OCI-LY3 (cell line): ENCODE data around the gene PDE3A.

Experiments used
- H2AFZ ChIP-seq: fragments of 200-600, 300-600 bp; shearing (Covaris generic); 2 replicates; pipeline ENCODE4 v1.6.0; 2014; ENCODE audit warnings: antibody characterized with exemption, low read depth, low read length
- H3K27ac ChIP-seq: fragments of 200-600, 300-600 bp; sonication (generic); 2 replicates; pipeline ENCODE4 v1.5.1; 2014; ENCODE audit warnings: mild to moderate bottlenecking, low read length, moderate library complexity, mixed read lengths
- H3K27me3 ChIP-seq: fragments of 200-600, 300-600 bp; sonication (generic); 2 replicates; pipeline ENCODE4 v1.6.1; 2014; ENCODE audit warnings: low read depth, low read length, mixed read lengths
- H3K36me3 ChIP-seq: fragments of 200-600, 300-600 bp; sonication (generic); replicated peaks from 2 replicates; pipeline ENCODE3; 2014; ENCODE audit warnings: low read depth, low read length, mixed read lengths
- H3K4me1 ChIP-seq: fragments of 300-600, 200-600 bp; sonication (generic); 2 replicates; pipeline ENCODE4 v1.6.1; 2014; ENCODE audit warnings: low read length, mixed read lengths
- H3K4me2 ChIP-seq: fragments of 200-600, 300-600 bp; sonication (generic); 2 replicates; pipeline ENCODE4 v1.6.1; 2014; ENCODE audit warnings: low read length, mixed read lengths
- H3K4me3 ChIP-seq: fragments of 300-600, 200-600 bp; sonication (generic); 2 replicates; pipeline ENCODE4 v1.5.1; 2014; ENCODE audit warnings: antibody characterized with exemption, mild to moderate bottlenecking, low read length, moderate library complexity
- H3K79me2 ChIP-seq: fragments of 300-600, 200-600 bp; shearing (Covaris generic); 2 replicates; pipeline ENCODE4 v1.6.1; 2014; ENCODE audit warnings: mild to moderate bottlenecking, low read length, mixed read lengths
- H3K9ac ChIP-seq: fragments of 300-600, 200-600 bp; shearing (Covaris generic); 2 replicates; pipeline ENCODE4 v1.6.0; 2014; ENCODE audit warnings: mild to moderate bottlenecking, low read length, moderate library complexity
- H3K9me3 ChIP-seq: fragments of 200-600, 300-600 bp; shearing (Covaris generic); 2 replicates; pipeline ENCODE4 v1.6.1; 2014; ENCODE audit warnings: low read length, mixed read lengths; ENCODE audit not compliant: insufficient read depth
- H4K20me1 ChIP-seq: fragments of 200-600, 300-600 bp; sonication (generic); 2 replicates; pipeline ENCODE4 v1.6.1; 2016; ENCODE audit warnings: low read length, mixed read lengths; ENCODE audit not compliant: insufficient read depth
- EZH2phosphoT487 ChIP-seq: fragments of 200-600 bp; shearing (Covaris generic); IDR thresholded peaks from 2 replicates; pipeline ENCODE4 v1.6.1; 2018; ENCODE audit warnings: antibody characterized with exemption, mixed run types, low read depth
- TF ChIP-seq, protein P1 (sequence below): fragments of 200-600, 300-600 bp; sonication (generic); IDR thresholded peaks from 2 replicates; pipeline ENCODE4 v1.5.1; 2014; ENCODE audit warnings: antibody characterized with exemption, low read length, low read depth

Gene PDE3A

DNA sequence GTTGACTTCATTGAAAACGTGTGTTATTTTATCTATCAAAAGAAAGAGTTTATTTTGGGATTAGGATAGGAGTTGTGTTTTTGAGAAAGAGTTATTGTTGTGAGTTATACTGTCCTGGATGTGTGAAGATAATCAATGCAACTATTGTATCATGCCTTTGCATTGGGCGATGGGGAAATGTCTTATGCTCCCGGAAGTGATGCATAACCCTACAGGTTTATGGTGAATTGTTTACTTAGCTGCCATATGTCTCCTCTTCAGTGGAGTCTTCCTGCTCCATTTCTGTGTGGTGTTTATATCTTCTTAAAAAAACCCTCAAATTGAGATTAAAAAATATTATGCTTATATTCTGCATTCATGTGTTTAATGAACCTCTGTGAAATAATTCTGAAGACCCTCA, 6.5 kb downstream of the PDE3A start:
- Histone ChIP-seq H3K36me3 (no peaks in the 10 kb centered on the region), H3K79me2 (no peaks in the 10 kb centered on the region), H2AFZ (no peak overlapping the region), H3K4me3 (no peak overlapping the region), H3K27me3 (0 out of 2 replicates have a peak, but pooled peaks cover 3% of the 10 kb centered on the region), H3K4me1 (no peaks in the 10 kb centered on the region), H3K9me3 (no peaks in the 10 kb centered on the region), H3K27ac (no peak overlapping the region), H3K4me2 (no peak overlapping the region), H4K20me1 (no peaks in the 10 kb centered on the region), H3K9ac (no peak overlapping the region)
- TF ChIP-seq, protein P1, sequence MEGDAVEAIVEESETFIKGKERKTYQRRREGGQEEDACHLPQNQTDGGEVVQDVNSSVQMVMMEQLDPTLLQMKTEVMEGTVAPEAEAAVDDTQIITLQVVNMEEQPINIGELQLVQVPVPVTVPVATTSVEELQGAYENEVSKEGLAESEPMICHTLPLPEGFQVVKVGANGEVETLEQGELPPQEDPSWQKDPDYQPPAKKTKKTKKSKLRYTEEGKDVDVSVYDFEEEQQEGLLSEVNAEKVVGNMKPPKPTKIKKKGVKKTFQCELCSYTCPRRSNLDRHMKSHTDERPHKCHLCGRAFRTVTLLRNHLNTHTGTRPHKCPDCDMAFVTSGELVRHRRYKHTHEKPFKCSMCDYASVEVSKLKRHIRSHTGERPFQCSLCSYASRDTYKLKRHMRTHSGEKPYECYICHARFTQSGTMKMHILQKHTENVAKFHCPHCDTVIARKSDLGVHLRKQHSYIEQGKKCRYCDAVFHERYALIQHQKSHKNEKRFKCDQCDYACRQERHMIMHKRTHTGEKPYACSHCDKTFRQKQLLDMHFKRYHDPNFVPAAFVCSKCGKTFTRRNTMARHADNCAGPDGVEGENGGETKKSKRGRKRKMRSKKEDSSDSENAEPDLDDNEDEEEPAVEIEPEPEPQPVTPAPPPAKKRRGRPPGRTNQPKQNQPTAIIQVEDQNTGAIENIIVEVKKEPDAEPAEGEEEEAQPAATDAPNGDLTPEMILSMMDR, result no peak
- TF ChIP-seq EZH2phosphoT487, result no peak

DNA sequence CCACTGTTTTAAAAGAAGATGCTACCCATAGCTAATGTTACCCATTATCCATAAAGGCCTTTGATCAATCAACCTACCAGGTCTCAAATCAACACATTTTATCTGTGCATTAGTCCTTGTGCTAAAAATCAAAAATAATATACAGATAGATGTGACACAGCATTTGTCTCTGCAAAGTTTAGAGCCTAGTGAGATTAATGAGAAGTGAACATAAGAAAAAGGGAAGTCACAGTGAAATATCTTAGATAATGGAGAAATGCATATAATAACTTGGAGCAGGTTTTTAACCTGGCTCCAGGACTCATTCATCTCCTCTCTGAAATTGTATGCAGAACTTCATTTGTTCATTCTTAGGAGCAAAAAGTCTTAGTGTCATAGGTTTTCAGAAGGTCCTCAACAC, 7.2 kb downstream of the PDE3A start:
- no peaks in the 10 kb centered on the region for H3K79me2 ChIP-seq
- H2AFZ ChIP-seq, result no peak overlapping the region
- H3K4me3 ChIP-seq, result no peak overlapping the region
- TF ChIP-seq, protein P1, result no peak
- TF ChIP-seq EZH2phosphoT487, result no peak
- H3K9ac ChIP-seq, result no peak overlapping the region
- no peak overlapping the region for H3K4me2 ChIP-seq
- H3K27ac ChIP-seq, result no peak overlapping the region
- H3K9me3 ChIP-seq, result no peaks in the 10 kb centered on the region
- 0 out of 2 replicates have a peak, but pooled peaks cover 3% of the 10 kb centered on the region for H3K27me3 ChIP-seq
- H4K20me1 ChIP-seq, result no peaks in the 10 kb centered on the region
- no peaks in the 10 kb centered on the region for H3K4me1 ChIP-seq
- H3K36me3 ChIP-seq, result no peaks in the 10 kb centered on the region

DNA sequence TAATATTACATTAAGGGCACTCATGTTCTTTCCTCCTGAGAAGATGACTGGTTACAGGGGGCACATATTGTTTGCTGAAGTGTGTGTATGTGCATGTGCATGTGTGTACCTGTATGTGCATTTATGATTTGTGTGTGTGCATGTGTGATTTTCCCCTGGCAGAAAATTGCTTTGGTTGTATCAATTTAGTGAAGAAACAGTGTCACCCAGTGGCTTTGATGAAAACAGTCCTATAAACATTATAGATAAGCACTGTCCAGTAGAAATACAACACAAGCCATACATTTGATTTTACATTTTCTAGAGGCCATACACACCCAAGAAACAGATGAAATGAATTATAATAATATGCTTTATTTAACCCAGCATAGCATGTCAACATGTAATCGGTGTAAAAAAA, 8.6 kb downstream of the PDE3A start:
- Histone ChIP-seq H3K4me1 (no peaks in the 10 kb centered on the region), H3K36me3 (no peaks in the 10 kb centered on the region), H3K9me3 (no peaks in the 10 kb centered on the region), H3K4me3 (no peak overlapping the region), H3K9ac (no peak overlapping the region), H3K27ac (no peak overlapping the region), H3K4me2 (no peak overlapping the region), H4K20me1 (no peaks in the 10 kb centered on the region), H3K79me2 (no peaks in the 10 kb centered on the region), H2AFZ (no peak overlapping the region), H3K27me3 (0 out of 2 replicates have a peak, but pooled peaks cover 3% of the 10 kb centered on the region)
- TF ChIP-seq EZH2phosphoT487, result no peak
- TF ChIP-seq, protein P1, result peak; percentile 55

DNA sequence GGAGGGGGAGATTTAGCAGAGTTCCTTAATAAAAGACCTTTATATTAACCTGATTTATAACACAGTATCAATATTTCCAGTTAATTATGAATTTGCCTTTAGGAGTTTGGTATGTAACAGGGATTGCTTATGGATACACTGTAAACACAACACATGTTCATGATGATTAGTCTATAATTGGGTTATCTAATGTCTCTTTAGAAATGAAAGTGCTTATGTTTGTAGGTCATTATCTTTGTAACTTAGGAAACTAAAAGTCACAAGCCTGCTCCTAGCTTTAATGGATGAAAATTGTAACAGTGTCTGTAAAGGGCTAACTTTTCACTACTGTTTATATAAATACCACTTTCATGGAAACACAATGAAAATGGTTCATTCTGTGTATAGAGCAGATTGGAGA, 9.4 kb downstream of the PDE3A start:
- no peak overlapping the region for H3K27ac ChIP-seq
- peaks cover 3% of the 10 kb centered on the region; the same call in 1 of the 2 replicates for H3K27me3 ChIP-seq
- no peak overlapping the region for H3K4me3 ChIP-seq
- no peaks in the 10 kb centered on the region for H3K79me2 ChIP-seq
- H3K36me3 ChIP-seq, result no peaks in the 10 kb centered on the region
- no peaks in the 10 kb centered on the region for H3K4me1 ChIP-seq
- TF ChIP-seq, protein P1, result no peak
- TF ChIP-seq EZH2phosphoT487, result no peak
- H3K9ac ChIP-seq, result no peak overlapping the region
- no peak overlapping the region for H2AFZ ChIP-seq
- H3K9me3 ChIP-seq, result no peaks in the 10 kb centered on the region
- H4K20me1 ChIP-seq, result no peaks in the 10 kb centered on the region
- no peak overlapping the region for H3K4me2 ChIP-seq
